Measurements from ENCODE around the gene CNOT4.
"Not testable (repeated sequence)": the region's sequence is repeated elsewhere in the genome, so short reads cannot be mapped to it uniquely, and the experiment has no call there.

Gene CNOT4

GRCh38 chr7:135364206-135364605, 145.7 kb downstream of the CNOT4 start:
- DNase-seq (ENCODE audit: low read depth): no peak

DNA sequence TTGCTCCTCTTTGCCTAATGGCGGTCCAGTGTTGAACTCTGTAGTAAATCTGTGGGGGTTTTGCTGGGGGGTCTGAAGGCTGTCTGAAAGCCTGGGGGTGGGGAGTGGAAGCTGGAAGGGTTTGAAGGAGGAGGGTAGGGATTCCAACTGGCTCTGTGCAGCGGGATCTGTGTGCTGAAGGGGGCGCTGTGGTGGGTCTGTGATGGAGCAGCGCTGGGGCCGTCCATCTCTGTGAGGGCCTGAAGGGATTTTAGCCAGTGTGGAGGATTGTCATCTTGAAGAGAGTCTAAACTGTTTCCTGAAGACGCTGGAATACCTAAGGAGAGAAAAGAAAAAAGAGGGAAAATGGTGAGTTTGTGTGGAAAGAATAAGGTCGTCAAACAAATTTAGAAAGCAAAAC, 147.0 kb downstream of the CNOT4 start:
- no peak for DNase-seq (ENCODE audit: low read depth)

GRCh38 chr7:135361788-135362187, 148.1 kb downstream of the CNOT4 start:
- DNase-seq (ENCODE audit: low read depth): no peak

DNA sequence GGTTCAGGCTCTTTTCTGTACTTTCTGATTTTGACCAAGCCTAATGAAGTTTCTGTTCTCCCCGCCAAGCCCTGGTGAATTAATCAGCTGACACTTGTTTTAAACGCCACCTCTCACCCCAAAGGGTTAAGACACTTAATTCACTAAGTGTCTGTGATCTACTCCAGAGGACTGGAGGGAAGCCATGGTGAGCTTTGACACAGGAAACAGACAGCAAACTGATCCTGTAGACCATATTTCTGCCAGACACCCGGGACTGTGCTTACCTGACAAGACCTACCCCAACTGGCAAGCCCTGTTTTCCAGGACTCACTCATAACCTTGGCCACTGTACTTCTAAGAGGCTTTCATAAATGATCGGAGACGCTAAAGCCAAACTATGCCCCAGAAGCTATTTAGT, 150.3 kb downstream of the CNOT4 start:
- DNase-seq (ENCODE audit: low read depth): no peak

GRCh38 chr7:135355377-135356048, 154.4 kb downstream of the CNOT4 start:
- DNase-seq (ENCODE audit: low read depth): no peak

GRCh38 chr7:135353832-135354231, 156.1 kb downstream of the CNOT4 start:
- no peak for DNase-seq (ENCODE audit: low read depth)

- DNase-seq (ENCODE audit: low read depth): no peak
Observed at GRCh38 chr7:135352285-135352684, 157.6 kb downstream of the CNOT4 start.

DNA sequence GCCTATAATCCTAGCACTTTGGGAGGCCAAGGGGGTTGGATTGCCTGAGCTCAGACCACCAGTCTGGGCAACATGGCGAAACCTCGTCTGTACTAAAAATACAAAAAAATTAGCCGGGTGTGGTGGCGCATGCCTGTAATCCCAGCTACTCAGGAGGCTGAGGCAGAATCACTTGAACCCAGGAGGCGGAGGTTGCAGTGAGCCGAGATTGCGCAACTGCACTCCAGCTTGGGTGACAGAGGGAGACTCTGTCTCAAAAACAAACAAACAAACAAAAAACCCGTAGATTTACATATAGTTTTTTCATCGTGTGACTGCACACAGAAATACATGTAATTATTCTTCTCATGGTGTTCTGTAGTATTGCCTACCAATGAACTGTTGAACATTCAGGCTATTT, 158.8 kb downstream of the CNOT4 start:
- not testable (repeated sequence) for DNase-seq (ENCODE audit: low read depth)

GRCh38 chr7:135349746-135350145, 160.2 kb downstream of the CNOT4 start:
- DNase-seq (ENCODE audit: low read depth): no peak

- DNase-seq (ENCODE audit: low read depth): no peak
Observed at GRCh38 chr7:135348493-135348892, 161.4 kb downstream of the CNOT4 start.

DNA sequence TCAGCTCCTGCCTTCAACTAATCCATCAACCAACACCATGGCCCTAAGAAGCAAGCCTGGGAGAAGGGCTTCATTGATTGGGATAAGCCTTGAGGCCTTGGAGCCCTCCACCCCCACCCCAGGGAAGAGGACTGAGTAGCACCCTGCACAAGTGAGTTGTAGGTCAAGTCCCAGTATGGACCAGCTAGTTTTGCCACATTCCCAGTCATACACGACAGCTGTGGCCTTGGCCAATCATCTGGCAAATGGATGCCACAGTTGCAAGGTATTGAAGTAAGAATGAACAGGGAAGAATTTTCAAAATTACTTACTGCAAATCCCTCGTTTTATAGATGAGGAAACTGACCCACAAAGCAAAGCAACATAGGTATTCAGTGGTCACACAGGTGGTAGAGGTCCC, 166.5 kb downstream of the CNOT4 start:
- DNase-seq (ENCODE audit: low read depth): no peak

DNA sequence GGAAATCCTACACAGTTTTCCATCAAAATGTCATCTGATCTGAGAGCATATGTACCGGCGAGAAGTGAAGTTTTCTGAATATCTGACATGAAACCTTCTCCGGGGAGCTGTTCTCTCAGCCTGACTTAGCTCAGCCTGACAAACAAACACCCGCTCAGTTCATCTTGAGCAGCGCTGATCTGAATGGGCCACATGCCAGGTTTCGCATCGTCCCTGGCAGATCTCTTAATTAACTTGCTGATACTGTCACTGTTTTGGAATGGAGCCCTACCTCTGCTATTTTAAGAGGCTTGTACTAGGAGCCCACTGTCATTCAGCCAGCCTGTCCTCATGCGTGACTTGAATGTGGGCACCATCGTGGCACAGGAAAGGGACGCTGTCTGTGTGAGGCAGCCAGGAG, 167.0 kb downstream of the CNOT4 start:
- DNase-seq (ENCODE audit: low read depth): no peak

DNA sequence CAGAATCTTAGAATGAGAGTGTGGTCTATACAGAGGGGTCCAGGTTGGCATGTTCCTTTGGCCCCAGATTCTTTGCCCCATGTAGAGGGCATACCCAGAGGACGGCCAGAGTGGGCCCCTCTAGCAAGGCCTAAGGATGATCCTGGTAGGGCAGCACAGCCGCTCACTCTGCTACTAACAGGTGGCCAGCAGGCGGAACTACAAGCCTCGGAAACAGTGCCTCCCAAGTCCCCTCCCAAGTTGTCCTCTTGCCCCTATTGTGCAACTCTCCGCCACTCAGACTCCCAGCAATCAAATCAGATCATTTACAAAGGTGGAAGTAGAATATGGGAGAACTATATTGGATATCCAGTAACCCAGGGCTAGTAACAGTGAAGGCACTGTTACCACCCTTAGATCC, 168.9 kb downstream of the CNOT4 start:
- no peak for DNase-seq (ENCODE audit: low read depth)

DNA sequence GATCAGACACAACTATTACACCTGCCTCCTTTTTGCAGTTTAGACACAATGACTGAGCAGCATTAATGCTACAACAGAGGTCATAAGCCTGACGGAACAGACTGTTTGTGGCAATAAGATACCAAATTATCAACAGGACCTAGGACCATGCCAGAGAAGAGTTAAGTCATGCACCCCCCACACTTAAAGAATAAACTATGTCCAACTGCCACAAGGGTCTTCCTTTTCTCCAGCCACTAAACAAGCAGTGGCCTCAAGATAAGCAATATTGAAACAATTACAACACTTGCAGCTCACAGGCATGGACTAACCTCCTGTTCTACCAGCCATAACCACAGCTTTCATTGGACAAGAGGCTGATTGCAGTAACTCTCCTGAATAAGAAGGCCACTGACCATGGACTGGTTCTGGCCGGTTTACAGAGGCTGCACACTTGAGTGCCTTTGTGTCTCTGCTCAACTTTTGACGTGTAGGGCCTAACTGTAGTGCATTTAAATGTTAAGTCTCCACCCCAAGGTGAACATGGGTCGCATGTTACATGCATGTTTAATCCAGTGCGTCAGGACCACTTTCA, 171.8 kb downstream of the CNOT4 start:
- no peak for DNase-seq (ENCODE audit: low read depth)

- no peak for DNase-seq (ENCODE audit: low read depth)
Observed at GRCh38 chr7:135337506-135337905, 172.4 kb downstream of the CNOT4 start.

DNA sequence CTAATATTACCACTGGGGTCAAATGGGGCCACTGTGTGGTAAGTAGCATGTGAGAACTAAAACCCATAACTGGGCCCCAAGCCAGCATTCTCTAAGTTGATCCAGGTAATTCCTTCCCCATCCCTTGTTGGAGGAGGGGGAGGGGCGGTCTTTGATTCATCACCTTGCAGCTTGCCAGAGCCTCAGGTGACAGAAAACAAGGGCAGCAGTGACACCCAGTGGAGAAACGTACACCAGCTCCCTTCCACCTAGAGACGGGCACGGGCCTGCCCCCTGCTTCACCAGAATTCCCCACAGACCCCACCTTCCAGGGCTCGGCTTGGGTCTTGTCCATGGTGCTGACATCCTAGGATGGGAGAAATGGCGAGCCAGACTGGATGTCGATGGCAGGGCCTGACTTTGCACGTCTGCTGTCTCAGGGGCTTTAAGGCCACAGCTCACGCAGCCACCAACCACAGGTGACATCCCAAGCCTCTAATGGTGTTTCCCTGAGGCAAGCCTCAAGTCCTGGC, 174.2 kb downstream of the CNOT4 start:
- no peak for DNase-seq (ENCODE audit: low read depth)

GRCh38 chr7:135334830-135335543, 174.9 kb downstream of the CNOT4 start:
- DNase-seq (ENCODE audit: low read depth): no peak

DNA sequence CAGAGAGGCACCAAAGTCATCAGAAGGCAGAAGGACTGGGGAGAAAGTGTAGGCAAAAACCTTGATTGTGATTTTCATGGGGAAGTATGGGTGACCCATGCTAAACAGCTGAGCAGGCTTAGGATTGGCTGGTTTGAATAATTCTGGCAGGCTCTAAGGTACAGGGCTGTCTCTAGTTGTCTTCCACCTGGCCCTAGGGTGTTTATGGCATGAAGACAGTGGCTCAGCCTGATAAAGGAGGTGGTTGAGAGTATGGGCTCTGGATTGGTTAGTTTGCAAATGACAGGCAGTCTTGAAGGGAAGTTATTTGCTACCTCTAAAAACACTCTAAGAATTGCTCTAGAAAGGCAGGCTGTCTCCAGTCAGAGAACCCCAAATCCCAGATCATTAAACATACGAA, 176.0 kb downstream of the CNOT4 start:
- DNase-seq (ENCODE audit: low read depth): no peak

DNA sequence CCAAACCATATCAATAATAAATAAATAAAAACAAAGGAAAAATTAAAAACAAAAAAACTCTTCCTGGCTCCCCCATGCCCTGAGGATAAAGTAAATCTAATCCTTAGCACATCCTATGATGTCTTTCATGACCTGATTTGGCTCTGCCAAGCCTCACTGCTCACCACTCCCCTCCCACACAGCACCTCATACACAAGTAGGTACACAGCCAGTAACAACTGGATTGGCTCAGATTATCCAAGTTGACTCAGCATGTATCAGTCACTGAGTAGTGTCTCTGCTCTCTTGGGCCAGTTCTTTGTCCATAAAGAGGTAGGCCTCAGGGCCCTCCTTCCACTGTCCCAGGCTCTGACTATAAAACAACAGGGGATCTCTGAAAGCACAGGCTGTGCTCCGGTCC, 176.7 kb downstream of the CNOT4 start:
- DNase-seq (ENCODE audit: low read depth): no peak

GRCh38 chr7:135330088-135330487, 179.8 kb downstream of the CNOT4 start:
- DNase-seq (ENCODE audit: low read depth): no peak

- no peak for DNase-seq (ENCODE audit: low read depth)
Observed at GRCh38 chr7:135328526-135328925, 181.4 kb downstream of the CNOT4 start.

DNA sequence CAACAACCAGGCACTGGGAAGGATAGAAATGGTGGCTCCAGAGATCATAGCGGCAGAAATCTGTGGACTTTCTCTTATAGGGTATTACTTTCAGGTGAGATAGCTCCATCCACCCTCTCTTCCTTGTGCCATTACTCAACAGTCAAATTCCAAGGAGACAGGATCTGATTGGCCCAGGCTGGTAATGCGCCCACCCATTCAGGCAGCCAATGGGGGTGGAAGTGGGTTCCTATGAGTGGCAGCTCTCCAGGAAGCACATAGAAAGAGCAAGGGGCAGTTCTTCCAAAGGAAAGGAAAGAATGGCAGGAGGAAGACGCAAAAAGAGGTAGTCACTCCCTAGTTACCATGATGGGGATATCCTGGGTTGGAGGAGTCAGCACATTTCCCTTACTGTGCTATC, 181.8 kb downstream of the CNOT4 start:
- no peak for DNase-seq (ENCODE audit: low read depth)

GRCh38 chr7:135327458-135327857, 182.4 kb downstream of the CNOT4 start:
- DNase-seq (ENCODE audit: low read depth): no peak
